Stimulated activated CD8-positive, alpha-beta memory T cell treated with anti-CD3 and anti-CD28 coated beads, Interleukin-2, amount 100 ng/mL, for 1 hour (primary cell): ENCODE measurements around the gene OR52A1.
"Not testable (repeated sequence)": the region's sequence is repeated elsewhere in the genome, so short reads cannot be mapped to it uniquely, and the experiment has no call there.

ENCODE experiments used
- DNase-seq, 2 donors: peaks; one replicate each; pipeline ENCODE4 v3.0.0-alpha.2; 2020; ENCODE audit warnings: low read depth in 2 of 2

OR52A1 gene

GRCh38 chr11:5154657-5155056, at the start of gene OR52A1:
Gene OR52A1, minus strand, starts transcription at chr11:5154757. Its CDS starts 2,388 bp downstream, at chr11:5152369.
- no peak for DNase-seq

- no peak for DNase-seq
These were observed 48.8 kb upstream of the OR52A1 start for GRCh38 chr11:5203366-5203765.

DNA sequence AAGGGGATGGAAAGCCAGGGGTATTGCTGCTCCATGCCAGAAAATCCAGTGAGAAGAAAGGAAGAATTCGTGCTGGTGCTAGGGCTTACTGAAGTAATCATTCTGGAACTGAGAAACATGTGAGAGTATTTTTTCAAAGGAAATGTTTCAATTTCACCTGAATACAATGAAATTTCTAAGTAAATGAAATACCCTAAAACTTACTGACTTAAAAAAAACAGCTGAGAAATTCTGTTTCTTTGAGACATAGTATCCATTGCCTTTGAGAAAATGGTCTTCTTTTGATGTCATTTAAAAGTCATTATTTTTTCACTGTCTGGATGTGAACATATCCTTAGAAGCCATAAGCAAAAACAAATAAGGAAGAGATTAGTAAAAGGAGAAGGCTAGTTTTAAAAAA, 46.0 kb upstream of the OR52A1 start, which contains the start of gene OR51V1:
OR51V1 (minus strand) TSS at position 101 of the 400 bp plus-strand sequence; CDS start at position 101, 0 bp downstream.
- DNase-seq = no peak

- DNase-seq = no peak
These were observed 43.7 kb upstream of the OR52A1 start for GRCh38 chr11:5198285-5198684.

GRCh38 chr11:5197536-5197935, 43.0 kb upstream of the OR52A1 start:
- no peak for DNase-seq

DNA sequence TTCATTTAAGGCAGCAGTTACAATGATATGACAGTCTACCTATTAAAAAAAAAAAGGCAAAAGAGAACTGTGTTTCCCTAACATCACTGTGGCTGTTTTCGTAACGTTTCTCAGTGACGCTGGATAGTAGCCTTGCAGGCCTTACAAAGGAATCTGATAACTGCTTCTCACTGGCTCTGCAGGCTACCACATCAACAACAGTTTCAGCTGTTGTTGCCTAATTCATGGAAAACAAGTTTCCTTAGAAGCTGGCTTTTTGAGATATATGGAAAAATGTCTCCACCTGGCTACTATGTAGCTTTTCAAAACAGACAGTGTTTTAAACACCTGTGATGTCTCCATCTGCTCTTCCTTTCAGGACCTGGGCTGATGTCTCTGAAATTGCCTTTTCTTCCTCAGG, 42.2 kb upstream of the OR52A1 start:
- no peak for DNase-seq

DNA sequence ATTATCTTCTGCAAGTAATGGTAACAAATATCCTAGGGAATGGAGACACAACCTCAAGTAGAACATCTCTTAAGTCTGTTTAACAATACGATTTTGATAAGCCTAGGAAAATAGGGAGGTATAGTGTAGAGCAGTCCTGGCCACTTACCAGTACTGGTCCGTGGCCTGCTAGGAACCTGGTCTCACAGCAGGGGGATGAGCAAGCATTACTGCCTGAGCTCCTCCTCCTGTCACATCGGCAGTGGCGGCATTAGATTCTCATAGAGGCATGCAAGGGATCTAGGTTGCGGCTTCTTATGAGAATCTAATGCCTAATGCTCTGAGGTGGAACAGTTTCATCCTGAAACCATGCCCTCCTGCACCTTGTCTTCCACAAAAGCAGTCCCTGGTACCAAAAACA, 41.5 kb upstream of the OR52A1 start:
- no peak for DNase-seq

DNA sequence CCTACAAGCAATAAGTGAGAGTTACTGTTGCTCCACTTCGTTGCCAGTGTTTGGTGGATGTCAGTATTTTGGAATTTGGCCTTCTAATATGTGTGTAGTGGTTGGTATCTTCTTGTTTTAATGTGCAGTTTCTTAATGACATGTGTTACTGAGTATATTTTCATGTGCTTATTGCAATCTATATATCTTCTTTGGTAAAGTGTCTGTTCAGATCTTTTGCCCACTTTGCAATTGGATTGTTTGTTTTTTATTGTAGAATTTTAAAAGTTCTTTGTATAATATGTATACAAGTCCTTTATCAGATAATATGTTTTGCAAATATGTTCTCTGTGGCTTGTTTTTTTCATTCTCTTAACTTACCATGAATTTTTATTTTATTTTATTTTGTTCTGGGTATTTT, 38.2 kb upstream of the OR52A1 start:
- no peak for DNase-seq

DNA sequence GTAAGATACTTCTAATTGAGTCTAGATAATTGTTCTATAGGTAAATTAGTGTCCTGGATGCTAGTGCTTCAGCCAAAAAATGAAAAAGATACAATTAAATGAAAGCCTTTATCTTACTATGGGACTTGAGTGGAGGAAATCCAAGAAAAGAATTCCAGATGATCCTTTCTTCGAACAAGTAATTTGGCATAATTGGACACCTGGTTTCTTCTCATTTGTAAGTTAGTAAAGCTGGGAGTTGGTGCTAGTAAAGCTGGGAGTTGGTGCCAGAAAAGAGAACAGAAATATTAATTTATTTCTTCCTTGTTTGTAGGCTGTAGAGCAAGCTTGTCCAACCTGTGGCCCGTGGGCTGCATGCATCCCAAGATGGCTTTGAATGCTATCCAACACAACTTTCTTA, 33.6 kb upstream of the OR52A1 start:
- DNase-seq = no peak

DNA sequence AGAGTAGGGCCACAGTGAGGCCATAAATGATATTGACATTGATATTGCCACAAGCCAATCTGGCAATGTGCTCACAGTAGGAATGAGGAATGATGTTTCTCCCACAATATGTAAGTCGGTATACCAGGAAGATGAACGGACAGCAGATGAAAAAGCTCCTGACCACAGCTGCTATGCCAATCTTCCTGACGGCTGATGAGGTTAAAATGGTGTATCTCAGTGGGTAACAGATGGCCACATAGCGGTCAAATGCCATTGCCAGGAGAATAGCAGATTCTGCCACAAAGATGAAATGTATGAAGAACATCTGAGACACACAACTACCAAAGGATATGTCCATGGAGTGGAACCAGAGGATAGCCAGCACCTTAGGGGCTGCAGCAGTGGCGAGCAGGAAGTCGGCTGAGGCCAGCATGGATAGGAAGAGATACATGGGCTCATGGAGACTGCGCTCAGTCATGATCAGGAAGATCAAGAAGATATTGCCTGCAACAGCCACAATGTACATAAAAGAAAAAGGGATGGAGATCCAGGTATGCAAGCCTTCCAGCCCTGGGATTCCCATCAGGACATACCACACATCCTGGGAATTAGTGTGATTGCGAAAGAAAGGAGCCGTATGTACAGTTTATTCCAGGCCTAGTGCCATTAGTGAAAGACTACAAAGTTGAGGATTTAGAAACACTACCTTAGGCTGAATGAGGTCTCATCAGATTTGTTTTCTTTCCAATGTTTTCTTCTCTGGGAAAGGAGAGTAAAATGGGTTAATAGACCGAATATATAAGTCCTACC, 23.7 kb upstream of the OR52A1 start:
- no peak for DNase-seq

DNA sequence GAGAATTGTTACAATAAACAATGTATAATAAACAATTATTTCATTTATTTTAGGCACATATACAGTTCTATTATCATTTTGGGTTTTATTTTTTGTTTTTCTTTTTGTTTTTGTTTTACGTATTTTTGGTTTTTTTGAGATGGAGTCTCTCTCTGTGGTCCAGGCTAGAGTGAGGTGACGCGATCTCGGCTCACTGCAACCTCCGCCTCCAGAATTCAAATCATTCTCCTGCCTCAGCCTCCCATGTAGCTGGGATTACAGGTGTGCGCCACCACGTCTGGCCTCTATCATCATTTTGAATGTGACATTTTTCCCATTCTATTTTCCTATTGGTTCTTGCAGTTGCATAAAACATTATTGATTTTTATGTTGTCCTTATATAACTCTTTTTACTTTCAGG, 20.4 kb upstream of the OR52A1 start:
- DNase-seq = no peak

DNA sequence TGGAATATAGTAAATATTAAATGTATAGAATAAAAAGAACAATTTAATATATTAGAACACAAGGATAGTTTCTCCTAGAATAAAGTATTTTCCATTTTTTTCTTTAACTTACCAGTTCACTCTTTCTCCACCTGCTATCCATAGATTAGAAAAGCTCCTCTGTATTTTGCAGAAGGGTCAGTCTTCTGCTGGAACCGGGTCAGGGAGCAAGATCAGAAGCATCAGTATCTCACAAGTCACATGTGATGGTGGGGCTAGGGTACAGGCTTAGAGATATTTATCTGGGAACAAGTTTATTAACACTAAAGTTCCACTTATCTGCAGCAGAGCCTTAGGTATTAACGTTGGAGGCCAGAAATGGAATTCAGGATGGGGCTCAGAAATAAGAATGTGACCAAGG, 17.3 kb upstream of the OR52A1 start:
- DNase-seq = no peak

DNA sequence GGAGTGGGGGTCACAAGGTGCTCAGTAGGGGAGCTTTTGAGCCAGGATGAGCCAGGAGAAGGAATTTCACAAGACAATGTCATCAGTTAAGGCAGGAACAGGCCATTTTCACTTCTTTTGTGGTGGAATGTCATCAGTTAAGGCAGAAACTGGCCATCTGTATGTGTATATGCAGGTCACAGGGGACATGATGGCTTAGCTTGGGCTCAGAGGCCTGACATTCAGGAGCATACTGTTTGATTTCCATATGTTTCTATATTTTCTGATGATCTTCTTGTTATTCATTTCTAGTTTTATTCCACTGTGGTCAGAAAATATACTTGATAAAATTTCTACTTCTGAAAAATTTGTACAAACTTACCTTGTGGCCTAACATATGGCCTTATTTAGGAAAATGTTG, 11.3 kb upstream of the OR52A1 start:
- DNase-seq = not testable (repeated sequence)

DNA sequence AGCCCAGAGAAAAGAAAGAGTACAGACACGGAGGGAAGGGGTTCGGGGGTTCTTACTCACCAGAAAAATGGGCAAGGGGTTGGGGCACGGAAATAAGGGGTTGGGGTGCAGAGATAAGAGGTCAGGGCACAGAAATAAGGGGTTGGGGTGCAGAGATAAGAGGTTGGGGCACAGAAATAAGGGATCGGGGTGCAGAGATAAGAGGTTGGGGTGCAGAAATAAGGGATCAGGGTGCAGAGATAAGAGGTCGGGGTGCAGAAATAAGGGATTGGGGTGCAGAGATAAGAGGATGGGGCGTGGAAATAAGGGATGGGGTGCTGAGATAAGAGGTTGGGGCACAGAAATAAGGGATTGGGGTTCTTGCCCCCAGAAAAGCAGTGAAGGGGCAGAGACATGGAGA, 10.2 kb upstream of the OR52A1 start:
- not testable (repeated sequence) for DNase-seq

DNA sequence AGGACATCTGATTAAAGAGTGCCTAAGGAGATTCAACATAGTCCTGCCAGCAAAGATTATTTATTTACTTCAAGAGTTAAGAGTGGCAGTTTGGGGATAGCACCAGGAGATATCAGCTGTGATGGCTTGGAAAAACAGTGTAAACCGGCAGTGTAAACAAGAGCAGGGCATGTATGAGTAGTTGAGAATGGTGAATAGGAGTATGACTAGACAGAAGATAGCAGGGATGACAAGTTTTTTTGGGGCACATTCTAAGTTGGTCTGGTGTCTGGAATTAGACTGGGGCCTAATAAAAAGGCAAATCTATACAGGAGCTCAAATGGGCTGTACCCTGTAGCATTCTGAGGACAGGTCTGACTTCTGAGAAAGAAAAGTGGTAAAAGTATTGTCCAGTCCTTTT, 6.5 kb upstream of the OR52A1 start:
- DNase-seq = not testable (repeated sequence)

DNA sequence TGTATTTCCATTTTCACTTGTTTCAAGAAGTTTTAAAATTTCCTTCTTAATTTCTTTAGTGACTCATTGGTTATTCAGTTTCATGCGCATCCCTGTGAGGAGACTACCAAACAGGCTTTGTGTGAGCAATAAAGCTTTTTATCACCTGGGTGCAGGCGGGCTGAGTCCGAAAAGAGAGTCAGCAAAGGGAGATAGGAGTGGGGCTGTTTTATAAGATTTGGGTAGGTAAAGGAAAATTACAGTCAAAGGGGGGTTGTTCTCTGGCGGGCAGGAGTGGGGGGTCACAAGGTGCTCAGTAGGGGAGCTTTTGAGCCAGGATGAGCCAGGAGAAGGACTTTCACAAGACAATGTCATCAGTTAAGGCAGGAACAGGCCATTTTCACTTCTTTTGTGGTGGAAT, 5.7 kb upstream of the OR52A1 start:
- DNase-seq = not testable (repeated sequence)

DNA sequence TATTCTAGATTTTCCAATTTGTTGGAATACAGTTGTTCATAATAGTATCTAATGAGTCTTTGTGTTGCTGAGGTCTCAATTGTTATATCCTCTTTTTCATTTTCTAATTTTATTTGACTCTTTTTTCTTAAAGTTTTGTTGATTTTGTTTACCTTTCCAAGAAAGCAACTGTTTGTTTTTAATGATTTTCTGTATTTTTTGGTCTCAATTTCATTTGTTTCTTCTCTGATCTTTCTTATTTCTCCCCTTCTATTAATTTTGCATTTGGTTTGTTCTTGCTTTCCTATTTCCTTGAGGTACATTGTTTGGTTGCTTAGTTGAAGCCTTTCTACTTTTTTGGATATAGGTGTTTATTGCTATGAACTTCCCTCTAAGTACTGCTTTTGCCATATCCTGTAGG, 5.2 kb upstream of the OR52A1 start:
- no peak for DNase-seq

DNA sequence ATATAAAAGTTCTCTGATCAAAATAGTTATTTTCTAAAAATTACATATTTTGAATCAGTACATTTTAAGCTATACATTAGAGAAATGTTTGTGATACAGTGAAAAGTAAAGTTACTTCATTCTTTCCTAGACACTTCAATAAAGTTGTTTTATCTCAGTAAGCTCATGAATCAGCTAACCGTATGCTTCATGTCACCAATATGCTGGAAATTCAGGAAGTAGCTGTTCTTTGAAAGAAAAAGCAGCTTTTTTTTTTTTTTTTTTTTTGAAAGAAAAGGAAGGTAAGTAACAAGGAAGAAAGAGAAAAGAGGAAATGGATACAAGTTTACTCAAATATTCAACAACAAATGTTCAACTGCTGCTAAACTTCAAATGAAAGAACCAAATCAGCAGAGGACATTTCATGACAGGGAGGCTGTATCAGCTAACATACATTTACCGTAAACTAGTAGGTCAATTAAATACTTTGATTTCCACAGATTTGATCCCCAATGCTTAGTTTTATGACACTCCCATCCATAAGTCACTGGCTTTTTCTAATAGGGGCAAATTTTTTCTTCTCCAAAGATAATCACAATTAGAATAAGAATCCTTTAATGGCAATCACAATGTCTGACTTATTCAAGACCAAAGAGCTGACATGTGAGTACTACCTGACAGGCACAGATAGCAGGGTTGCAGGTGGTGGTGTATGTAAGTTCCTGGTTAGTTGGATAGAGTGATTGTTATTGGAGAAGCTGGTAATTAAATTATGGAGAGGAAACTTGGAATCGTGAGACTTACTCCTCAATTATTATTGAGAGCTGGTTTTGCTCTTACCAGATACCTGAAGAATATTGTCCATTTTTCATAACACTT, 754 bp downstream of the OR52A1 start:
- no peak for DNase-seq

DNA sequence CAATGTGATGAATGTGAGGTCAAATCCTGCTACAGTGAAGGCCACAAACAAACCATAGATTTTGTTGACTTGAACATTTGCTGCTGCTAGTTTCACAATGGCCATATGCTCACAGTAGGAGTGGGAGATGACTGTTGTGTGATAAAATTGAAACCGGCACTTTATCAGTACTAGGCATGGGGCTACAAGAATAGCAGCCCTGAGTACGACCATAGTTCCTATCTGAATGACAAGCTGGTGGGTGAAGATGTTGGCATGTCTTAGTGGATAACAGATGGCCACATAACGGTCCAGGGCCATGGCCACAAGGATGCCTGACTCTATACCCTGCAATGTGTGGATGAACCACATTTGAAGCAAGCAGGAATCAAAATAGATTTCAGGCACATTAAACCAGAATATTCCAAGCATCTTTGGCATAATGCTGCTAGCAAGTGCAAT, 2.8 kb downstream of the OR52A1 start:
- no peak for DNase-seq

DNA sequence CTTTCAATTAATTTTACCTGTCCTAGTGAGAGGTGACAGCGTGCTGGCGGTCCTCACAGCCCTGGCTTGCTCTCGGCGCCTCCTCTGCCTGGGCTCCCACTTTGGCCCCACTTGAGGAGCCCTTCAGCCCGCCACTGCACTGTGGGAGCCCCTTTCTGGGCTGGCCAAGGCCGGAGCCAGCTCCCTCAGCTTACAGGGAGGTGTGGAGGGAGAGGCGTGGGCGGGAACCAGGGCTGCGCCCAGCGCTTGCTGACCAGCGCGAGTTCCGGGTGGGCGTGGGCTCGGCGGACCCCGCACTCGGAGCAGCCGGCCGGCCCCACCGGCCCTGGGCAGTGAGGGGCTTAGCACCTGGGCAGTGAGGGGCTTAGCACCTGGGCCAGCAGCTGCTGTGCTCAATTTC, 10.4 kb downstream of the OR52A1 start:
- not testable (repeated sequence) for DNase-seq

DNA sequence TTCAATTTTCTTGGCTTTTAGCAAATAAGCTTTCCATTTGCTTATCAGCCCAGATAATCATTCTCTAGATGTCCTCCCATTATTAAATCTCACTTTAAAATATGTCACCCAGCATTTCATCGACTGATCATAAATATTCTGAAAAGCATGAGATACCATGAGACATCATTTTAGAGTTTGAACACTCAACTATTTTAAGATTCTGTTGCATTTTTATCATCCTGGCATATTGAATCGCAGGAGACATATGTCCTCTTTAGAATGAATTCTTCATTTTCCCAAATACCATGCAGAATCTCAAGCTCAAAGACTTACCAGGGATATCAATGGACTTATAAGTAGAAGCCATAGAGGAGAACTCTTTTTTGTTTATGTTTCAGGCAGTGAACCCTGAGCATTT, 16.6 kb downstream of the OR52A1 start, which contains the start of gene OR52A5:
OR52A5 (minus strand) TSS at position 361 of the 400 bp plus-strand sequence. CDS start 5,714 bp downstream, outside the sequence.
- no peak for DNase-seq

GRCh38 chr11:5137014-5137413, 17.5 kb downstream of the OR52A1 start:
- no peak for DNase-seq

GRCh38 chr11:5136261-5136660, 18.3 kb downstream of the OR52A1 start:
- no peak for DNase-seq
